Activated CD4-positive, alpha-beta T cell treated with anti-CD3 and anti-CD28 coated beads, Interleukin-2, amount 10 ng/mL, durations not matched to agents 7 days and 5 days (primary cell): Measurements from ENCODE around the gene MLPH. TPM values are rescaled to one million over a fixed set of nuclear protein-coding genes. Genes with fewer than 3 reads are reported as not detected.
A peak's percentile ranks its signal among the peaks of the same experiment; 100 is the strongest.

Experiments used
- CTCF ChIA-PET: fragments of 350-600 bp; sonication (Branson Sonifier 250); formaldehyde crosslinking; loops from one replicate; lab custom pipeline; 2021; ENCODE audit warnings: antibody characterized with exemption; lab: Charles Lee
- POLR2A ChIA-PET: fragments of 350-600 bp; sonication (Branson Sonifier 250); formaldehyde crosslinking; loops from one replicate; lab custom pipeline; 2021; ENCODE audit warnings: antibody characterized with exemption; lab: Charles Lee
- DNase-seq: peaks from one replicate; pipeline ENCODE4 v3.0.0-alpha.2; 2020
- H3K27ac Mint-ChIP-seq: one replicate; pipeline ENCODE4 v1.8.0; 2021; ENCODE audit warnings: mild to moderate bottlenecking, moderate library complexity, mixed read lengths
- H3K27me3 Mint-ChIP-seq: one replicate; pipeline ENCODE4 v1.8.0; 2021; ENCODE audit warnings: mixed read lengths
- H3K36me3 Mint-ChIP-seq: one replicate; pipeline ENCODE4 v1.8.0; 2021; ENCODE audit warnings: low read depth, mixed read lengths
- H3K4me1 Mint-ChIP-seq: one replicate; pipeline ENCODE4 v1.8.0; 2021; ENCODE audit warnings: mixed read lengths
- H3K4me3 Mint-ChIP-seq: one replicate; pipeline ENCODE4 v1.8.0; 2021; ENCODE audit warnings: mild to moderate bottlenecking, moderate library complexity, mixed read lengths
- H3K9me3 Mint-ChIP-seq: one replicate; pipeline ENCODE4 v1.8.0; 2021; ENCODE audit warnings: mixed read lengths
- total RNA-seq, 2 experiments: library from RNA; stranded (reverse); gene quantifications; one replicate each; pipeline ENCODE4 v1.2.3, GENCODE V29; 2021

MLPH gene
- total RNA-seq, 2 experiments from 2014 or later, result not detected

DNA sequence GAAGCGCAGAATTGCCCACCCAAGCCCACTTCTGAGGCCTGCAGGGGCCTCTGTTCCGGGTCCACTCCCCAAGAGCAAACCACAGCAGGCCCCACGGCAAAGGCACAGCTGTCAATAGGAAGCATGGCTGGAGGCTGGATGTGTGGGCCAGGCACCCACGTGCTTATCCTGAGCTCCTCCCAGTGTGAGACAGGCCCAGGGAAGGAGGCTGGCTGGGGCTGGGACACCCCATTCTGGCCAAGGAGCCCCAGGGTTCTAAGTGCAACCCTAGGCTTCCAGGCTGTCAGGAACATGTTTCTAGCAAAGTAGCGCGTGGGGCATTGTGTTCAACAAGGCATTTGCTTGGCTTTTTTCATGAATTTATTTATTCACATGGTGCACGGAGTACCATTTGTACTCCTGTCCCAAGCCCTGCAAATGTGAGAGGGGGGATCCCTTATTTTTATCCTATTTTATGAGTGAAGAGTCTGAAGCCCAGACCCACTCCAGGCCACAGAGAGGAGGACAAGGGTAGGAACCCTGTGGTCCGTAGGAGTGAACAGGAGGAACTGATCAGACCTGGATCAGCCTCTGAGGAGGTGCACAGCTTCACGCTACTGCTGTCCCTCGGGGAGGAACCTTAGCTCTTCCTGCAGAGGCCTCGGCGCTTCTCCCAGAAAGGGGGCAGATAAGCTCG lies 109.6 kb downstream of the MLPH start:
- CTCF ChIA-PET, result interaction anchor here (0.6 to 1.1 kb wide), 2 partner anchors 12 to 858 kb away, joined by 3 read pairs; no protein-coding TSS in a partner anchor
- POLR2A ChIA-PET, result no interaction called here
- no peaks in the 10 kb centered on the region for H3K36me3 Mint-ChIP-seq

GRCh38 chr2:237597196-237598145 lies 110.4 kb downstream of the MLPH start:
- Mint-ChIP-seq H3K4me1 (peaks cover 8% of the 10 kb centered on the region), H3K27me3 (no peaks in the 10 kb centered on the region), H3K36me3 (no peaks in the 10 kb centered on the region), H3K27ac (peak overlapping the region; percentile 73), H3K9me3 (no peaks in the 10 kb centered on the region), H3K4me3 (no peak overlapping the region)
- CTCF ChIA-PET, result interaction anchor here (0.6 to 1.1 kb wide), 2 partner anchors 13 to 857 kb away, joined by 3 read pairs; no protein-coding TSS in a partner anchor
- no peak for DNase-seq
- POLR2A ChIA-PET, result no interaction called here

More for the DNA sequence above, 109.6 kb downstream of the MLPH start:
- Mint-ChIP-seq H3K9me3 (no peaks in the 10 kb centered on the region), H3K4me1 (peaks cover 10% of the 10 kb centered on the region), H3K27ac (peak overlapping the region; percentile 36), H3K27me3 (no peaks in the 10 kb centered on the region), H3K4me3 (no peak overlapping the region)
- DNase-seq, result no peak

DNA sequence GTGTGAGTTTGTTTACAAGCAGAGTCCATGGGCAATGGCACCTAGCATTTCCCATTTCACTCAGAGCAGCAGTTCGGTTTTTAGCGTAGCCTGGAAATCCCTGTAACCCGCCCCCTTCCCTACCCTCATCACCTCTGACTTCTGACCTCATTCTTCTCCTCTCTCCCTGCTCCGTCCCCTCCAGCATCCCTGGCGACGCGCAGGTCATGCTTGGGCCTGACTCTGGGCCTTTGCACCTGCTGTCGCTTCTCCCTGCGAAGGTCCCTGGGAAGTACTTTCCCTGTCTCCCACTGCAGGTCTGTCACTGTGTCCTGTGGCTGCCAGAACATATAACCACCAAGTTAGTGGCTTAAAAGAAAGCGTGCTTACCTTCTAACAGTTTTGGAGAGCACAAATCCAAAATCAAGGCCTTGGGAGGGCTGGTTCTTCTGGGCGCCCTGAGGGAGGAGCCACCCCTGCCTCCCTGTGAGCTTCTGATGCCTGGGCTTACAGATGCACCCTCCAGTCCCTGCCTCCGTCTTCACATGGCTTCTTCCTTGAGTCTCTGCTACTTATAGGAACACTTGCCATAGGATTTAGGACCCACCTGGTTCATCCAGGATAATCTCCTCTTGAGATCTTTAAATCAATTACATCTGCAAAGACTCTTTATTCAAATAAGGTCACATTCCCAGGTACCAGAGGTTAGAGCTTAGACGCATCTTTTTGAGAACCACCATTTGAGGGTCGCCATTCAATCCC lies 111.6 kb downstream of the MLPH start:
- H3K4me1 Mint-ChIP-seq, result peaks cover 19% of the 10 kb centered on the region
- POLR2A ChIA-PET, result no interaction called here

DNA sequence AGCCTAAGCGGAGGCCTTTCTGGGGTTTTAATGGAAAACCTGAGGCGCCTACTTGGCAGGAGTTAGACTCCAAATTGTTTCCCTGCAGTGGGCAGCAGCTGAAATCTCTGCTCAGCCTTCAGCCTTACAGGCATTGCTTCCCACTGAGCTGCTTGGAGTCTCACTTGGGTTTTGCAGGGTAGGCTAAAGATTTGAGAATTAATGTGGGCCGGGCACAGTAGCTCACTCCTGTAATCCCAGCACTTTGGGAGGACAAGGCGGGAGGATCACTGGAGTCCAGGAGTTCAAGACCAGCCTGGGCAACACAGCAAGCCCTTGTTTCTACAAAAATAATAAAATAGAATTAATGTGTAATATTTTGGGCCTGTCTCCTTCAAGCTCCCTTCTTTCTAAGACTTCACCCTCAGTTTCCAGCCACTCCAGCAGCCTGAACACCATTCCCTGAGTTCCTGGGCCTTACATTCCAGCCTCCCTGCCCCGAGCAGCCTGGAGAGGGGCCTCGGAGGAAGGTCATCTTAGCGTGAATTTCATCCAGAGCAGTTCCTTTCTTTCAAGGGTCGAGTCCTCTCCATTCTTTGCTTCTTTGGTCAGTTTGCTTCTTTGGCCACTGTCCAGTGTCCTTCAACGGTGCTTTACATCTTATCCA lies 112.5 kb downstream of the MLPH start:
- ChIA-PET CTCF (no interaction called here), POLR2A (no interaction called here)
- H3K36me3 Mint-ChIP-seq, result no peaks in the 10 kb centered on the region
- H3K27me3 Mint-ChIP-seq, result no peaks in the 10 kb centered on the region
- no peak overlapping the region for H3K4me3 Mint-ChIP-seq
- peaks cover 25% of the 10 kb centered on the region for H3K4me1 Mint-ChIP-seq
- H3K27ac Mint-ChIP-seq, result no peak overlapping the region
- DNase-seq, result no peak
- no peaks in the 10 kb centered on the region for H3K9me3 Mint-ChIP-seq

More for the DNA sequence above, 111.6 kb downstream of the MLPH start:
- DNase-seq, result no peak
- Mint-ChIP-seq H3K9me3 (no peaks in the 10 kb centered on the region), H3K36me3 (no peaks in the 10 kb centered on the region), H3K27me3 (no peaks in the 10 kb centered on the region), H3K4me3 (no peak overlapping the region), H3K27ac (no peak overlapping the region)
- CTCF ChIA-PET, result no interaction called here

- Mint-ChIP-seq H3K9me3 (no peaks in the 10 kb centered on the region), H3K4me1 (peaks cover 28% of the 10 kb centered on the region), H3K27me3 (no peaks in the 10 kb centered on the region), H3K4me3 (no peak overlapping the region), H3K27ac (no peak overlapping the region), H3K36me3 (no peaks in the 10 kb centered on the region)
- no peak for DNase-seq
- POLR2A ChIA-PET, result no interaction called here
- CTCF ChIA-PET, result no interaction called here
These were observed 113.3 kb downstream of the MLPH start for GRCh38 chr2:237600205-237600846.

- no peak overlapping the region for H3K4me3 Mint-ChIP-seq
- POLR2A ChIA-PET, result no interaction called here
- peaks cover 29% of the 10 kb centered on the region for H3K4me1 Mint-ChIP-seq
- H3K9me3 Mint-ChIP-seq, result no peaks in the 10 kb centered on the region
- no peaks in the 10 kb centered on the region for H3K27me3 Mint-ChIP-seq
- CTCF ChIA-PET, result interaction anchor here (0.6 to 1.7 kb wide), 4 partner anchors 8 to 726 kb away, joined by 3 to 5 read pairs (median 4); no protein-coding TSS in a partner anchor
- no peak overlapping the region for H3K27ac Mint-ChIP-seq
- no peaks in the 10 kb centered on the region for H3K36me3 Mint-ChIP-seq
- DNase-seq, result no peak
These were observed 114.5 kb downstream of the MLPH start for GRCh38 chr2:237601453-237602116.

DNA sequence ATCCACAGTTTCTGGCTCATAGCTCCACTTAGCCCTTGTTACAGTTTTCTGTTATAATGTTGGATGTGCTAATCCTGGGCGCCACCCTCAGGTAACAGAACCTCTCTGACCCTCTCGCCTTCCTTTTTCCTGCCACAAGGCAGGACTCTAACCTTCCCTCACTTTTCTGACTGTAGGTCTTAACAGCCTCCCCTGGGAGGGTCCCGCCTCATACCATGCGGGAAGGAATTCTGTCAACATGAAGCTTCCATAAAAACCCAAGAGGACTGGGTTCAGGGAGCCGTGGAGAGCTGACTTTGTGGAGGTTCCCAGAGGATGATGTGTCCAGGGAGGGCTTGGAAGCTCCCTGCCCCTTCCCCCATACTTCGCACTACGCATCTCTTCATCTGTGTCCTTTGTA lies 115.4 kb downstream of the MLPH start:
- POLR2A ChIA-PET, result no interaction called here

GRCh38 chr2:237603049-237603717 lies 116.1 kb downstream of the MLPH start:
- H3K27ac Mint-ChIP-seq, result peak overlapping the region; percentile 85
- peak overlapping the region; percentile 10 for H3K4me3 Mint-ChIP-seq
- no peaks in the 10 kb centered on the region for H3K36me3 Mint-ChIP-seq
- POLR2A ChIA-PET, result no interaction called here
- peaks cover 24% of the 10 kb centered on the region for H3K4me1 Mint-ChIP-seq
- DNase-seq, result no peak
- H3K9me3 Mint-ChIP-seq, result no peaks in the 10 kb centered on the region
- CTCF ChIA-PET, result interaction anchor here (0.6 to 1.7 kb wide), 4 partner anchors 9 to 336 kb away, joined by 3 to 5 read pairs (median 4); no protein-coding TSS in a partner anchor
- no peaks in the 10 kb centered on the region for H3K27me3 Mint-ChIP-seq

More for the DNA sequence above, 115.4 kb downstream of the MLPH start:
- Mint-ChIP-seq H3K4me1 (peaks cover 29% of the 10 kb centered on the region), H3K36me3 (no peaks in the 10 kb centered on the region), H3K4me3 (no peak overlapping the region), H3K27ac (peak overlapping the region; percentile 85), H3K27me3 (no peaks in the 10 kb centered on the region), H3K9me3 (no peaks in the 10 kb centered on the region)
- DNase-seq, result no peak
- CTCF ChIA-PET, result interaction anchor here (0.6 to 1.7 kb wide), 4 partner anchors 8 to 337 kb away, joined by 3 to 5 read pairs (median 3); no protein-coding TSS in a partner anchor

DNA sequence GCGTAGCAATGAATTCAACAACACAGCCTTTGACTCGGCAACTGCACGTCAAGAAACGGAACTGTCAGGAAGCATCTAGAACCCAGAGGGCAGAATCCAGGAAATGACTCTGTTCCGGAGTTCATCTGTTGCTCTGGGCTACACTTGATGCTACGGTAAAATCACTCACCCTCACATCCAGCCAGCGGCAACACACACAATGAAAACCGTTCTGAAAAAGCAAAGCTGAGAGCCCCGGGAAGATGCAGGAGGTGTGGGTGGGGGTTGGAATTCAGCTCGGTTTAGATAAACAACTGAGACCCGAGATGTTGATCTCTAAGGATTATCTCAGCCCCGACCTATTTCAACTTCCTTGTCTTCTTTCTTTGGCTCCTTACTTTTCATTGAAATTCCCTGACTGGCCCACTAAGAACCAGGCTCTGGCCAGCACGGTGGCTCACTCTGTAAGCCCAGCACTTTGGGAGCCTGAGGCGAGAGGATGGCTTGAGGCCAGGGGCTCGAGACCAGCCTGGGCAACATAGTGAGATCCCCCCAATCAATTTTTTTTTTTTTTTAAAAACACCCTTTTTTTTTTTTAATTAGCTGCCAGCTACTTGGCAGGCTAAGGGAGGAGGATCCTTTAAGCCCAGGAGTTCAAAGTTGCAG lies 116.8 kb downstream of the MLPH start:
- CTCF ChIA-PET, result interaction anchor here (0.7 to 1.5 kb wide), 5 partner anchors 13 to 457 kb away, joined by 3 to 4 read pairs (median 3); partner anchors contain the start of gene SCLY
- peak overlapping the region; percentile 10 for H3K4me3 Mint-ChIP-seq
- H3K9me3 Mint-ChIP-seq, result no peaks in the 10 kb centered on the region
- DNase-seq, result peak; percentile 73
- H3K27me3 Mint-ChIP-seq, result peaks cover 2% of the 10 kb centered on the region
- H3K4me1 Mint-ChIP-seq, result peaks cover 21% of the 10 kb centered on the region
- H3K36me3 Mint-ChIP-seq, result no peaks in the 10 kb centered on the region
- H3K27ac Mint-ChIP-seq, result peak overlapping the region; percentile 85
- POLR2A ChIA-PET, result no interaction called here

DNA sequence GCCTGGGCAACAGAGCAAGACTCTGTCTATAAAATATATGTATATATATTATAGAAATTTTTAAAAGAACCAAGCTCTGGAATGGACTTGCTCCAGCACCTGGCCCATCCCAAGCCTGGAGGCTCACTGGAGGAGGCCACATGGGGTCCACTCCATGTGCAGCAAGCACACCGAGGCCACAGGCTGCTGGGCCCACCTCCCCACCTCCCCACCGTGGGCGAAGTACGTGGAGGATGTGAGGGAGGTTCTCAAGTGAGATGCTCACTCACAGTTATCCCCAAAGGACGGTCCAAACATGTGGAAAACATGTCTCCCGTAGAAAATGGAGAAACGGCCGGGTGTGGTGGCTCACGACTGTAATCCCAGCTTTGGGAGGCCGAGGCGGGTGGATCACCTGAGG lies 117.3 kb downstream of the MLPH start:
- Mint-ChIP-seq H3K27me3 (peaks cover 2% of the 10 kb centered on the region), H3K36me3 (no peaks in the 10 kb centered on the region), H3K4me3 (no peak overlapping the region), H3K27ac (peak overlapping the region; percentile 85), H3K9me3 (no peaks in the 10 kb centered on the region), H3K4me1 (peaks cover 21% of the 10 kb centered on the region)
- ChIA-PET CTCF (interaction anchor here (0.7 to 1.5 kb wide), 4 partner anchors 13 to 456 kb away, joined by 3 to 4 read pairs (median 4); partner anchors contain the start of gene SCLY), POLR2A (no interaction called here)
- DNase-seq, result no peak
